Caco-2 (cell line): ENCODE measurements around the gene HID1. TPM values are rescaled to one million over a fixed set of nuclear protein-coding genes. Genes with fewer than 3 reads are reported as not detected.

Experiments
- BruUV-seq: library from RNA; stranded (reverse); fragments of 400-500 nt; replicated peaks from 2 replicates; lab custom pipeline; 2021; lab: Mats Ljungman, UMichigan
- CTCF ChIA-PET: fragments of 300-600 bp; sonication (Branson Sonifier 250); formaldehyde crosslinking; loops from one replicate; lab custom pipeline; 2022; ENCODE audit warnings: antibody characterized with exemption; lab: Charles Lee
- POLR2A ChIA-PET: fragments of 300-600 bp; sonication (Branson Sonifier 250); formaldehyde crosslinking; loops from one replicate; lab custom pipeline; 2022; ENCODE audit warnings: antibody characterized with exemption; lab: Charles Lee
- DNase-seq, 2 experiments: peaks; one replicate each; pipeline versions ENCODE4 v3.0.0 to v3.0.0-alpha.2; 2020 to 2022
- H3K27me3 ChIP-seq: replicated peaks from 2 replicates; pipeline ENCODE4 v1.6.0; 2011; ENCODE audit warnings: low read length; ENCODE audit not compliant: control insufficient read depth, insufficient read depth
- H3K36me3 ChIP-seq: 2 replicates; pipeline ENCODE4 v1.5.1; 2011; ENCODE audit warnings: low read length; ENCODE audit not compliant: control insufficient read depth, insufficient read depth
- H3K4me1 ChIP-seq: fragments of 250-450 bp; sonication (Bioruptor Pico); 2 replicates; pipeline ENCODE4 v1.5.1; 2020; ENCODE audit warnings: mild to moderate bottlenecking
- H3K4me3 ChIP-seq: 2 replicates; pipeline ENCODE4 v1.5.1; 2011; ENCODE audit warnings: low read depth, mild to moderate bottlenecking, control low read depth, low read length
- H3K9me3 ChIP-seq: fragments of 250-450 bp; sonication (Bioruptor Pico); 2 replicates; pipeline ENCODE4 v1.5.1; 2020; ENCODE audit warnings: mild to moderate bottlenecking, moderate library complexity
- H3K27ac Mint-ChIP-seq: one replicate; pipeline ENCODE4 v1.8.0; 2022; ENCODE audit warnings: mixed read lengths; ENCODE audit not compliant: unreplicated experiment
- H3K27me3 Mint-ChIP-seq: one replicate; pipeline ENCODE4 v1.8.0; 2022; ENCODE audit warnings: mixed read lengths; ENCODE audit not compliant: insufficient read depth, unreplicated experiment
- H3K36me3 Mint-ChIP-seq: one replicate; pipeline ENCODE4 v1.8.0; 2022; ENCODE audit warnings: mild to moderate bottlenecking, mixed read lengths; ENCODE audit not compliant: insufficient read depth, unreplicated experiment
- H3K4me1 Mint-ChIP-seq: one replicate; pipeline ENCODE4 v1.8.0; 2022; ENCODE audit warnings: low read depth, mixed read lengths; ENCODE audit not compliant: unreplicated experiment
- H3K4me3 Mint-ChIP-seq: one replicate; pipeline ENCODE4 v1.8.0; 2022; ENCODE audit warnings: mild to moderate bottlenecking, moderate library complexity, mixed read lengths; ENCODE audit not compliant: unreplicated experiment
- H3K9me3 Mint-ChIP-seq: one replicate; pipeline ENCODE4 v1.8.0; 2022; ENCODE audit warnings: mixed read lengths; ENCODE audit not compliant: unreplicated experiment
- CTCF ChIP-seq, 2 experiments: fragments of 200-600 bp in 1 of 2; IDR thresholded peaks; 1 replicate in 1 of 2; 2 replicates in 1 of 2; pipeline versions ENCODE4 v1.5.1 to v1.8.0; 2011 to 2022; ENCODE audit warnings: antibody characterized with exemption in 1 of 2, control low read depth in 1 of 2, inconsistent platforms in 1 of 2, low read depth in 1 of 2, low read length in 1 of 2, mild to moderate bottlenecking in 1 of 2, moderate library complexity in 1 of 2; ENCODE audit not compliant: insufficient read depth in 1 of 2, severe bottlenecking in 1 of 2, unreplicated experiment in 1 of 2
- intact Hi-C: fragments of 100-400 bp; cut with micrococcal nuclease; formaldehyde crosslinking; loops from one replicate; pipeline ENCODE4 v1.10.0; 2022; ENCODE audit not compliant: unreplicated experiment
- total RNA-seq: library from RNA; stranded (reverse); gene quantifications from 2 replicates; pipeline ENCODE4 v1.2.3, GENCODE V29; 2022

HID1 gene
- total RNA-seq, 1 experiment from 2014 or later = 29.8 TPM

- TF ChIP-seq CTCF (IDR thresholded peaks at IDR 0.05; ENCODE audit: insufficient read depth in 1 of 2, low read depth in 1 of 2, low read length in 1 of 2, severe bottlenecking in 1 of 2, unreplicated experiment in 1 of 2) = peak; percentile 68 to 79
- Mint-ChIP-seq H3K27me3 (no peaks in the 10 kb centered on the region), H3K4me3 (peak within 1 kb of the TSS; percentile 82), H3K4me1 (peaks cover 29% of the 10 kb centered on the region), H3K9me3 (no peaks in the 10 kb centered on the region), H3K27ac (peak within 1 kb of the TSS; percentile 84), H3K36me3 (peaks cover 31% of the 10 kb centered on the region)
- ChIA-PET CTCF (interaction anchor here (0.5 to 3.6 kb wide), 26 partner anchors 12 to 190 kb away, joined by 3 to 86 read pairs (median 4); partner anchors contain the start of genes CDR2L, FDXR, HID1 and NT5C), POLR2A (interaction anchor here (0.6 to 2.4 kb wide), 20 partner anchors 11 to 252 kb away, joined by 3 to 33 read pairs (median 4); partner anchors contain the start of genes CDR2L, FDXR, HID1 and SLC16A5)
- intact Hi-C loops = loop anchor here (1.0 to 2.0 kb wide), 3 partner anchors 20 to 51 kb away; no protein-coding TSS in a partner anchor
- H3K4me1 ChIP-seq = peaks cover 3% of the 10 kb centered on the region; the same call in 1 of the 2 replicates
- H3K9me3 ChIP-seq = no peaks in the 10 kb centered on the region
- no TSS peak for BruUV-seq
- H3K36me3 ChIP-seq = no peaks in the 10 kb centered on the region; the same call in 1 of the 2 replicates
- H3K4me3 ChIP-seq = peak within 1 kb of the TSS; percentile 84
- H3K27me3 ChIP-seq = no peaks in the 10 kb centered on the region
- peak; percentile 88 to 92 for DNase-seq
Measured at GRCh38 chr17:75012346-75013091, 40.0 kb upstream of the HID1 start, which contains the start of gene MRPL58. MRPL58 (plus strand) TSS chr17:75012670; CDS start chr17:75012687, 17 bp downstream.

- no peak for TF ChIP-seq CTCF (IDR thresholded peaks at IDR 0.05; ENCODE audit: insufficient read depth in 1 of 2, low read depth in 1 of 2, low read length in 1 of 2, severe bottlenecking in 1 of 2, unreplicated experiment in 1 of 2)
- H3K4me1 ChIP-seq = peaks cover 3% of the 10 kb centered on the region; the same call in 1 of the 2 replicates
- intact Hi-C loops = loop anchor here (1.0 to 2.0 kb wide), 3 partner anchors 21 to 51 kb away; no protein-coding TSS in a partner anchor
- Mint-ChIP-seq H3K4me1 (peaks cover 29% of the 10 kb centered on the region), H3K27me3 (no peaks in the 10 kb centered on the region), H3K36me3 (peaks cover 31% of the 10 kb centered on the region), H3K4me3 (peak overlapping the region; percentile 82), H3K9me3 (no peaks in the 10 kb centered on the region), H3K27ac (peak overlapping the region; percentile 84)
- peak overlapping the region; percentile 84 for H3K4me3 ChIP-seq
- no peaks in the 10 kb centered on the region for H3K9me3 ChIP-seq
- POLR2A ChIA-PET = interaction anchor here (0.6 to 2.4 kb wide), 18 partner anchors 12 to 251 kb away, joined by 3 to 33 read pairs (median 5); partner anchors contain the start of genes CDR2L, FDXR, HID1 and SLC16A5
- H3K27me3 ChIP-seq = no peaks in the 10 kb centered on the region
- CTCF ChIA-PET = interaction anchor here (0.7 to 3.6 kb wide), 17 partner anchors 12 to 150 kb away, joined by 3 to 86 read pairs (median 9); partner anchors contain the start of genes CDR2L, FDXR, HID1 and OTOP2
- DNase-seq = no peak
- TSS peak; percentile 80 for BruUV-seq
- H3K36me3 ChIP-seq = no peaks in the 10 kb centered on the region; the same call in 1 of the 2 replicates
Measured at GRCh38 chr17:75012096-75012345, 39.5 kb upstream of the HID1 start.
